Measurements from ENCODE around the gene RAB11FIP3. TPM values are rescaled to one million over a fixed set of nuclear protein-coding genes. Genes with fewer than 3 reads are reported as not detected.
A peak's percentile ranks its signal among the peaks of the same experiment; 100 is the strongest.

The RAB11FIP3 gene
- polyA plus RNA-seq, 4 donors = 72.9 to 144 (median 109) TPM

GRCh38 chr16:526181-527014 lies 100.9 kb downstream of the RAB11FIP3 start:
- DNase-seq (ENCODE audit: low read depth in 4 of 4, low spot score in 2 of 4) = no peak

GRCh38 chr16:527015-527903 lies 101.8 kb downstream of the RAB11FIP3 start, which contains the start of gene CAPN15:
Gene CAPN15 (plus strand): TSS chr16:527712. CDS start chr16:546839, 19,127 bp downstream.
- peak; percentile 76 to 80 (median 78) for DNase-seq (ENCODE audit: low read depth in 4 of 4, low spot score in 2 of 4)

GRCh38 chr16:528111-529011 lies 102.9 kb downstream of the RAB11FIP3 start:
- no peak for DNase-seq (ENCODE audit: low read depth in 4 of 4, low spot score in 2 of 4)

GRCh38 chr16:529012-529575 lies 103.6 kb downstream of the RAB11FIP3 start:
- no peak for DNase-seq (ENCODE audit: low read depth in 4 of 4, low spot score in 2 of 4)

- no peak for DNase-seq (ENCODE audit: low read depth in 4 of 4, low spot score in 2 of 4)
Measured at GRCh38 chr16:530111-530817, 104.8 kb downstream of the RAB11FIP3 start.

- no peak for DNase-seq (ENCODE audit: low read depth in 4 of 4, low spot score in 2 of 4)
Measured at GRCh38 chr16:531494-532125, 106.2 kb downstream of the RAB11FIP3 start.

- DNase-seq (ENCODE audit: low read depth in 4 of 4, low spot score in 2 of 4) = no peak
Measured at GRCh38 chr16:533391-534123, 108.1 kb downstream of the RAB11FIP3 start.

GRCh38 chr16:534135-534534 lies 108.7 kb downstream of the RAB11FIP3 start:
- DNase-seq (ENCODE audit: low read depth in 4 of 4, low spot score in 2 of 4) = no peak

GRCh38 chr16:534856-535445 lies 109.5 kb downstream of the RAB11FIP3 start:
- no peak for DNase-seq (ENCODE audit: low read depth in 4 of 4, low spot score in 2 of 4)

GRCh38 chr16:535446-536405 lies 110.3 kb downstream of the RAB11FIP3 start:
- DNase-seq (ENCODE audit: low read depth in 4 of 4, low spot score in 2 of 4) = no peak

- no peak for DNase-seq (ENCODE audit: low read depth in 4 of 4, low spot score in 2 of 4)
Measured at GRCh38 chr16:536746-537145, 111.3 kb downstream of the RAB11FIP3 start.

GRCh38 chr16:537415-538335 lies 112.2 kb downstream of the RAB11FIP3 start:
- no peak for DNase-seq (ENCODE audit: low read depth in 4 of 4, low spot score in 2 of 4)

GRCh38 chr16:539901-540530 lies 114.6 kb downstream of the RAB11FIP3 start:
- no peak for DNase-seq (ENCODE audit: low read depth in 4 of 4, low spot score in 2 of 4)

GRCh38 chr16:540645-541340 lies 115.3 kb downstream of the RAB11FIP3 start:
- DNase-seq (ENCODE audit: low read depth in 4 of 4, low spot score in 2 of 4) = no peak

All from left renal cortex interstitium (tissue), 4 donors.